A172 (cell line): ENCODE measurements around the gene HNF1A. TPM values are rescaled to one million over a fixed set of nuclear protein-coding genes. Genes with fewer than 3 reads are reported as not detected.

ENCODE experiments used
- DNase-seq: peaks from one replicate; pipeline ENCODE4 v3.0.0-alpha.2; 2015; ENCODE audit warnings: low spot score
- total RNA-seq: library from RNA; depleted of rRNA; stranded (reverse); fragments of >200 nt; shearing (Covaris generic); gene quantifications from 2 replicates; pipeline ENCODE4 v1.2.3, GENCODE V29; 2014

The HNF1A gene
- total RNA-seq, 1 experiment from 2014 or later, result not detected

GRCh38 chr12:120959111-120959878 lies 19.0 kb upstream of the HNF1A start:
- no peak for DNase-seq

- DNase-seq, result no peak
These were observed 17.7 kb upstream of the HNF1A start for GRCh38 chr12:120960657-120961056.

GRCh38 chr12:120961604-120962531 lies 16.5 kb upstream of the HNF1A start:
- DNase-seq, result no peak

- no peak for DNase-seq
These were observed 15.8 kb upstream of the HNF1A start for GRCh38 chr12:120962532-120963020.

- no peak for DNase-seq
These were observed 14.0 kb upstream of the HNF1A start for GRCh38 chr12:120964298-120964697.

GRCh38 chr12:120965534-120966091 lies 12.7 kb upstream of the HNF1A start:
- DNase-seq, result no peak

GRCh38 chr12:120970310-120970709 lies 8.0 kb upstream of the HNF1A start:
- DNase-seq, result no peak

GRCh38 chr12:120971299-120972180 lies 6.8 kb upstream of the HNF1A start:
- peak; percentile 68 for DNase-seq

- no peak for DNase-seq
These were observed 5.3 kb upstream of the HNF1A start for GRCh38 chr12:120972870-120973543.

GRCh38 chr12:120977531-120978295 lies 630 bp upstream of the HNF1A start:
- DNase-seq, result no peak

GRCh38 chr12:120979220-120979861 lies 998 bp downstream of the HNF1A start:
- no peak for DNase-seq

GRCh38 chr12:120979862-120980696 lies 1.7 kb downstream of the HNF1A start:
- DNase-seq, result no peak

GRCh38 chr12:120980800-120981368 lies 2.5 kb downstream of the HNF1A start:
- DNase-seq, result no peak

GRCh38 chr12:120981407-120981941 lies 3.1 kb downstream of the HNF1A start:
- DNase-seq, result no peak

- no peak for DNase-seq
These were observed 4.3 kb downstream of the HNF1A start for GRCh38 chr12:120982659-120983058.

GRCh38 chr12:120983759-120984158 lies 5.4 kb downstream of the HNF1A start:
- no peak for DNase-seq

GRCh38 chr12:120984351-120984898 lies 6.1 kb downstream of the HNF1A start:
- DNase-seq, result no peak

GRCh38 chr12:120988234-120988633 lies 9.9 kb downstream of the HNF1A start:
- no peak for DNase-seq
